Fibroblast of skin of right quadriceps (primary cell): Measurements from ENCODE around the gene PTPRN2.

Source experiments
- DNase-seq: peaks from one replicate; pipeline ENCODE4 v3.0.0-alpha.2; 2013

Gene PTPRN2

DNA sequence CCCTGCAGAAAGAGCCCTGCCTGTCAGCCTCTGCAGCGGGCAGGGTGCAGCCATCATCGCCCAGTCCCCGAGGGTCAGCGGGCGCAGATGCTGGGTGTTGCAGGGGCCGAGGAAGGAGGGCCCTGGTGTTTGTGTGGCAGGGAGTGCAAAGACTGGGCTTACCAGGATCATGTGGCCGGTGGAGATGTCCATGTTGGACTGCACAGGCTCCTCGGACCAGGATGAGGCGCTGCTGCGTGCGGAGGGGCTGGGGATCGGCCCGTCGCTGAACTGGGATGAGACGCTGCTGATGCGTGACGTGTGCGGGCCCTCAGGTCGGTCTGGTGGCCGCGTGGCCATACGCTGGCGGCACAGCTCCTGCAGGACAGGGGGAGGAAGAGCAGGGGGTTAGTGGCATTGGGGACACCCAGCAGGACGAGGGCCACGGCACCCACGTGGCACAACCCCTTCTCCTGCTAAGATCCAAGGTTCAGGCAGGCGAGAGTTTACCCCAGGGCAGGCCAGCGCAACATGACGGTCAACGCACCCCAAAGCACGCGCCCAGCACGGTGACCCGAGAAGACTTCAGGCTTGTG, 931.3 kb downstream of the PTPRN2 start:
- DNase-seq, result no peak

DNA sequence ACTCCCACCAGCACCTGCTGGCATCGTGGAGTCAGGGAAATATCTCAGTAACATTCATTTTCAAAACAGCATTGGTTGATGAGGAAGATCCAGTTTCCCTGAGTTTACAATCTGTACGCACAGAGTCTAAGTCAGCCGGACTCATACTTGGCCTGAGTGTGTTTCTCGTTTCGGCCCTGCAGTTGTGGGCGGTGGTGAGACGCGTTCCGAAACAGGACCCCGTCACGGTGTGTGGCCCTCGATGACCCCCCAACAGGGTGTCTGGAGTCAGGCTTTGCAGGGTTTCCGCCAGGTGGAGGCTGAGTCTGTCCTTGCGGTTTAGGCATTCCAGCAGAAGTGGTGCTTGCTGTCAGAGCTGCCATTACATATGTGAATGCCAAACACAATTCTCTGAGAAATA, 933.3 kb downstream of the PTPRN2 start:
- no peak for DNase-seq

DNA sequence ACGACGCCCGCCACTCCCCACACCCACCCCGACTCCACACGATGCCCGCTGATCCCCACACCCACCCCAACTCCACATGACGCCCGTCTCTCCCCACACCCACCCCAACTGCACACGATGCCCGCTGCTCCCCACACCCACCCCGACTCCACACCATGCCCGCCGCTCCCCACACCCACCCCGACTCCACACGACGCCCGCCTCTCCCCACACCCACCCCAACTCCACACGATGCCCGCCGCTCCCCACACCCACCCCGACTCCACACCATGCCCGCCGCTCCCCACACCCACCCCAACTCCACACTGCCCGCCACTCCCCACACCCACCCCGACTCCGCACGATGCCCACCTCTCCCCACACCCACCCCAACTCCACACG, 933.8 kb downstream of the PTPRN2 start:
- no peak for DNase-seq

- DNase-seq, result no peak
Measured at GRCh38 chr7:157652954-157653826, 934.4 kb downstream of the PTPRN2 start.

GRCh38 chr7:157652161-157652953, 935.3 kb downstream of the PTPRN2 start:
- no peak for DNase-seq

DNA sequence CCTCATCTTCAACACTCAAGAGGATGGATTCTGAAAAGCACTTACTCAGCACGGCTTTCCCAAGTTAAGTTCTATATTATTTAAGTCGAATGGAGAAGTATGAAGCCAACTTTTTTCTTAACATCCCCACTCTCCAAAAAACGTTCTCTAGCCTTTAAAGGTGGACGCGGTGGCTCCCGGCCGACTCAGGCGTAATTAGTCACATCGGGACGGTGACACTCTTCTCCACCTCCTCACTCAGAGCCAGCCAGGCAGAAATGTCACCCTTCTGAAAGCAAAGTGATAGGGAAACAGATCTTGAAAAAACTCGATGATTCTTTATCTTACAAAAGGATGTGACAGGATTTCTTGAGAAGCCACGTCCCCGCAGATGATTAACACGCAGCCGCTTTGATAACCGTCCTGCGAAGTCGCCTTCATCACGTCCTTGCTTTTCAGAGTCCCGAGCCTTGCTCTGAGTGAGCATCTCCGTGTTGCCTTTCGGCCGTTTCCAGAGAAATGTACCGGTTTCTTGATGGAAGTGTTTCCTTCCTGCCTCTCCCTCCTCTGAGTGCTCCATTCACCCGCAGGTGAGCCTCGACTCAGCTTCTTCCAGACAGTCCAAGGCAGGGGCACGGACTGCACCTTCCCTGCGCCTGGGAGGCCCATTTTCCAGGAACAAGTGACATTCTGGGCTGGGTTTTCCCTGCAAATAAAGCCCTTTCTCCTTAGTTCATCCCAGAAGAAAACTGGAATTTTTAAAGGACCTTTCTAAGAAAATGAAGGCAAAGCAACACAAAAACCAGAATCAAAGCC, 936.1 kb downstream of the PTPRN2 start:
- no peak for DNase-seq

GRCh38 chr7:157650801-157651200, 936.8 kb downstream of the PTPRN2 start:
- no peak for DNase-seq

DNA sequence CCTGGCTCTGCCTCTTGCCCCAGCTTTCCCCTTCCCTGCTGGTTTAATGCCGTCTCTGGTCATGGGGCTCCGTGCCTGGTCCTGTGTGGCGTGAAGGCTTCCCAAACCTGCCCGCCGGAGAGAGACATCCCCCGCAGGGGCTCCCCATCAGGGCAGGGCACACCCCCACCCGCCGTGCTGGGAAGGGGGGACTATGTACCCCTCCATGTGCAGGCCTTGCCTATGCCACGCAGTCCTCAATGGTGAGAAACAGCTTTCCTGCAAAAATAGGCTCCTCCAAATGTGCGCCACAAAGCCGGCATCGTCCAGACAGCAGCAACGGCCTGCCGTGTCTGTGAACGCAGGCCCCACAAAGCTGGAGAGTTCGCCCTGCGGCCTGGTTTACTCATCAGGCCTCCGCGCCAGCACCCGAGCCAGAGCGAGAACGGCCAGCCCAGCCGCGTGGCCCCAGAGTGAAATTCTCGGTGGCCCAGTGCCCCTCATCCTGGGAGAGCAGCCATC, 937.4 kb downstream of the PTPRN2 start:
- no peak for DNase-seq

GRCh38 chr7:157646551-157646950, 941.1 kb downstream of the PTPRN2 start:
- no peak for DNase-seq

DNA sequence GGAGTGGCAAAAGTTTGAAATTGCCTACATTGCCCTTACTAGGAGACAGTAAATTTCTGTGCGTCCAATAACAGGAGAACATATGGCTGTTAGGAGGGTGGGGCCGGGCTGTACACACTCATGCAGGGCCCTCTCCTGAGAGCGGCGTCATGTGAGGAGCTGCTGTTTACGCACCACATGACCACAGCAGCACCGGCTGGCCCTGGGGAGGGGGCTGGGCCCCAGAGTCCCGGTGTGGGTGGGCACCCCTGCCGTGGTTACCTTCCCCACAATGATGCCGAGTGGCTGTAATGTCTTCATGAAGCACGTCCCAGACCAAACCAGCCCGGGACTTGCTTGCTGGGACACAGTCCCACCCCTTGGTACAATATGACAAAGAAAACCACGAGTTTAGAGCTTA, 942.1 kb downstream of the PTPRN2 start:
- DNase-seq, result no peak

DNA sequence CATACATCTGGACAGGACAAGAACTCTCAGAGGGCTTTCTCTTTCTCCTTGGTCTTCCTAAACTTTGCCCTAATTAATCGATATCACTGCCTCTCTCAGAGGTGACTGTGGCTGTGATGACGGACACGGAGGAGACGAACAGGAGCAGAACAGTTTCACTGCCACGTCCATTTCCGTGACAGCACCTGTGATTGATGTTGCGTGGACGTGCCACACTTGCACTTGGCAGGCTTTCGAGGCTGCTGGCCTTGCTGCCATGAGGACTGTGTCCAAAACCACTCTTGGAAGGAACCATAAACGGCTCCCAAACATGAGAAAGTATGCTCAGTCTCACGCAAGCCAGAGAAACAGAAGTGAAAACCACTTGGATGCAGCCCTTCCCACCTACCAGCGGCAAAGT, 942.7 kb downstream of the PTPRN2 start:
- DNase-seq, result no peak

GRCh38 chr7:157643525-157643970, 944.1 kb downstream of the PTPRN2 start:
- no peak for DNase-seq

DNA sequence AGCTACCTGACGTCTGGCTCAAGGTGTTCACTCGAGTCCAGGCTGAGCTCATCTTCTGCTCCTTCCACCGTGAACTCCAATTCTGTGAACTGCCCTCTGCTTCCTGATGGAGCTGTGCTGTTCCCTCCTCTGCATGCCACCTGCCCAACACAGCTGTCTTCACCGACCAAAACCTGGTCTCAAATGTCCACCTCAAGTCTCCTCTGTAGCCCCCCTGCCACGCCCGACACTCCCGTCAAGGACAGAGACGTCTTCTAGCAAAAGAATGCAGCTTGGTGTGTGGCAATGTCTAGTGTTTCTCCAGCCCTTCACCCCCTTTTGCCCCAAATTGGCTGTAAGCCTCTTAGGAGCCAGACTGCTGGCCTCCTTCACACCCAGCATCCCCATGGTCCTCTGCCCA, 945.8 kb downstream of the PTPRN2 start:
- DNase-seq, result no peak

GRCh38 chr7:157640144-157640543, 947.5 kb downstream of the PTPRN2 start:
- DNase-seq, result no peak

DNA sequence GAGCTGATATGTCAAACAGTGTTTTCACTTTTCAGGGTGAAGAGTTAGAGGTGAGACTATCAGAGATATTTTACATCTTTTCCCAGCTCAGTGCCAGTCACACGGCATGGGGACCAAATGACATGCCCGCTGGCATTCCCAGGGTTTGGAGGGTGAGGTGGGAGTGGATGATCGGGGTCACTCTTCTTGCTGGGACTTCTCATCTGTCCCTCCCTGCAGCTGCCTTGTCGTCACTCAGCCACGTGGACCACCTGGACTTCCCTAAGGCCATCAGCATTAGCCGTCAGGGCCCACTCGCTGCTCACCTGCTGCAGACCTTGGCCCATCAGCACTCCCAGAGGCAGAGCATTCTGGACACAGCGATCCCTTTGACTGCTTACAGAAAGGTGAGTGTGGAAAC, 949.1 kb downstream of the PTPRN2 start:
- DNase-seq, result no peak

DNA sequence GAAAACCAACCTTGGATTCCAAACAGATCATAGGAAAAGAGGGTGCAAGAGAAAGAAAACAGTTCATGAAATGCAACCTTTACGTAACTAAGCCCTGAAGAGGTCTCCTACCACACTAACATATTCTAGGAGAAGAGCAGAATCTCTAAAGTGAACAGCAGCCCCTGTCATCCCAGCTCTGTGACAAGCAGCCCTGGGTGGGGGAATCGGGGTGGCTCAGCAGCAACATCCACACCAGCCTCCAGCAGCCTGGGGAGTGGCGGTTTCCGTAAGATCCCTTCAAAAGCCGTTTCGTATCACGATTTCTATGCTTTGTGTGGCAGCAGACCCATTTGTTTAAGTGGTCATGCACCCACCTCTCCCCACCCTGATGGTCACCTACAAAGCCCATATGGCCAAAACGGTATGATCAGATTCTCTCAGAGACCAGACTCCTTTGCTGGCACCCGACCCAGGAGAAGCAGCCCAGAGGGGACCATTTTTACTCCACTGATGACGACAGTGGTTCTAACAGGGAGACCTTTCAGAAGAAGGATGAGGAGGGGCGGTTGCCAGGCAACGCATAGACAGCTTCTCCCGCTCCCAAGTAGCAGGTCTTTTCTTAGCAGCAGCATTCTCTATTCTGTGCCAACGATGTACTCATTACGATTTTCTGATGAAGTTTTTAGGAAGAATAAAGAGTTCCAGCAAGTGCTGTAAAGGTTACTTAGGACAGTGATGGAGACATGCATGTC, 950.2 kb downstream of the PTPRN2 start:
- no peak for DNase-seq

GRCh38 chr7:157635669-157636068, 952.0 kb downstream of the PTPRN2 start:
- DNase-seq, result no peak

DNA sequence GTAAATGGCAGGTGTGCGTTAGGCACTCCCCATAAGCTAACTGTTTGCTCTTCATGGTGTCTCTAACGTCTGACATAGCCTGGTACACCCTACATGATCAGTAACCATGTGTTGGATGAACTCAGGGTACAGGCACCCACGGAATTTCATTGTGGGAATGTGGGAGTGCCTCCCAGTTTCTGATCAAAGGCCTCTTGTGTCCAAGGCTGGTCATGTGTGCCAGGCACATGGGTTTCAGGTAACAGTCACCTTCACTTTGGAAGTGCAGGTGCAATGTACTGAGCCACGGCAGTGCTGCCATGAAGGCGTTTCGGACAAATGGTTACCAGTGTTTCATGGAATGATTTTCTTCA, 952.5 kb downstream of the PTPRN2 start:
- no peak for DNase-seq

DNA sequence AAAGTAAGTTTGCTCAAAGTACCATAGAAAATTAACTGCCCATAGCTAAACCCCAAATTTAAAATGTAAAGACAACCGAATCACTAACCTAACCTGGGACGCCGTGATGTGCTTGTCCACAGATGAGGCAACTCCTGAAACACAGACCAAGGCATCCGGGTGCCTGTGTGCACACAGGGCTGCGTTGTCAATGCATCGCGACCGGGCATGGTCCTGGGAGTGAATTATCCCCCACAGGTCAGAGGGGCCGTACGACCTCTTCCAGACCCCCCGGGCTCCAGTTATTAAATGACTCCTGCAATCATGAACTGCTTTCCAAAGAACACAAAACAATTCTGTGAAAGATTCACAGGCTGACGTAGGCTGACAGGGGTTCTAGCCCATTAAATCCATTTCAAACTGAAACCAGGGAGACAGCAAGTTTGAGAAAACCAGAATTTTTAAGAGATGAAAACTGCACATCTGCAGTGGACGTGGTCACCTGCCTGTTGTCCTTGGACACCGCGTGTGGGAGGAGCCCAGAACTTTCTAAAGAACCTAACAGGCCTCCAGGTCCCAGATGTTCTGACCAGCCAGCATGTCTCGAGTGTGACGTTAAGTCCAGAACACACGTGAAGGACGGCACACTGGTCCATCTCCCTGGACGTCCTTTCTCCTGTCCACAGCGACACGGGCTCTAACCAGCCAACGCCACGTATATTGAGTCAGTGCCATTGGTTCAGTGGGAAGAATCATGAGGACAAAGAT, 953.0 kb downstream of the PTPRN2 start:
- DNase-seq, result no peak

DNA sequence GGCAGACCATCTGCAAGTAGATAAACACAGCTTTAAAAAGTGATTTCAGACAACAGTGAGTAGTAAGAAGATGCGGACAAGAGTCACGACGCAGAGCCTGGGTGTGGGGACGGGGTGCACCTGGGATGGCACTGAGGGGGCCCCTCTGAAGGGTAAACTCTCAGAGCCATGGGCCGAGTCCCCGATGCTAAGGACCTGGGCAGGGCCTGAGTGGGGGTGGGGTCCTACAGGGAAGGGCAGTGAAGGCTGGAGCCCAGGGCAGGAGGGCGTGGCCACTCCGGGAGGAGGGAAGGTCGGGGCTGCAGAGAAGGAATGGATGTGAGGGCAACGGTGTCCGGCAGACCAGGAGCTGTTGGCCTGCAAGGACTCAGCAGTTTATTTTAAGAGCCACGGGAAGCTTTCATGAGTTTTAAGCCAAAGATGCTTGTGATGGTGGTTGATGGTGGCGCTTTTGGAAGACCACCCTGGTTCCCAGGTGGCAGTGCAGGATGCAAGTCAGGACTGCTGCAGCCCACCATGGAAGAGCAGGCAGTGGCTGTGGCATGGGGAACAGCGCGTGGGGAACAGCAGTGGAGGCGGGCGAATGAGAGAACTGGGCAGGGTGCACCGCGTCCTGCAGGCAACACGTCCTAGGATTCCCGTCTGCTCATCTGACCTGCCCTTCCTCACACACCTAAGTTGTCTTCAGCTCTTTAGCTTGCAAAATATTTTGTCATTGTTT, 954.0 kb downstream of the PTPRN2 start:
- DNase-seq, result no peak
